Skeletal muscle satellite cell (primary cell): ENCODE results near the gene GNL3. TPM values are rescaled to one million over a fixed set of nuclear protein-coding genes. Genes with fewer than 3 reads are reported as not detected.
A peak's percentile ranks its signal among the peaks of the same experiment; 100 is the strongest.
"Not testable (repeated sequence)": the region's sequence is repeated elsewhere in the genome, so short reads cannot be mapped to it uniquely, and the experiment has no call there.

Experiments
- H3K27me3 ChIP-seq: 2 replicates; pipeline ENCODE4 v1.7.0; 2013; ENCODE audit warnings: low read length; ENCODE audit not compliant: control insufficient read depth, insufficient read depth
- H3K36me3 ChIP-seq: 2 replicates; pipeline ENCODE4 v1.7.0; 2013; ENCODE audit warnings: mild to moderate bottlenecking, control low read depth, low read length; ENCODE audit not compliant: insufficient read depth
- H3K4me1 ChIP-seq: 2 replicates; pipeline ENCODE4 v1.7.0; 2013; ENCODE audit warnings: low read length; ENCODE audit not compliant: control insufficient read depth, insufficient read depth
- H3K4me2 ChIP-seq: 2 replicates; pipeline ENCODE4 v1.7.0; 2013; ENCODE audit warnings: mild to moderate bottlenecking, low read length
- H3K4me3 ChIP-seq: 2 replicates; pipeline ENCODE4 v1.7.0; 2013; ENCODE audit warnings: low read length
- H3K9ac ChIP-seq: 2 replicates; pipeline ENCODE4 v1.7.0; 2013; ENCODE audit warnings: mild to moderate bottlenecking, low read depth, low read length, moderate library complexity
- H3K9me3 ChIP-seq: replicated peaks from 2 replicates; pipeline ENCODE4 v1.7.0; 2013; ENCODE audit warnings: mild to moderate bottlenecking, control low read depth, low read length
- small RNA-seq: library from RNA; depleted of rRNA; stranded (forward); fragments of <200 nt; gene quantifications from one replicate; pipeline ENCODE3, GENCODE V24; 2012

Gene GNL3

DNA sequence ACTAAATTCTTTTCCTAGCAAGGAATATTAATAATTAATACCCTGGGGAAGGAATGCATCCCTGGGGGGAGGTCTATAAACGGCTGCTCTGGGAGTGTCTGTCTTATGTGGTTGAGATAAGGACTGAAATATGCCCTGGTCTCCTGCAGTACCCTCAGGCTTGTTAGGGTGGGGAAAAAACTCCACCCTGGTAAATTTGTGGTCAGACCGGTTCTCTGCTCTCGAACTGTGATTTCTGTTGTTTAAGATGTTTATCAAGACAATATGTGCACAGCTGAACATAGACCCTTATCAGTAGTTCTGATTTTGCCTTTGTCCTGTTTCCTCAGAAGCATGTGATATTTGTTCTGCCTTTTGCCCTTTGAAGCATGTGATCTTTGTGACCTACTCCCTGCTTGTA lies 42.9 kb downstream of the GNL3 start:
- not testable (repeated sequence) for H3K4me2 ChIP-seq, H3K27me3 ChIP-seq, H3K4me1 ChIP-seq, H3K9ac ChIP-seq, H3K9me3 ChIP-seq, H3K4me3 ChIP-seq
- H3K36me3 ChIP-seq: peaks cover 21% of the 10 kb centered on the region

DNA sequence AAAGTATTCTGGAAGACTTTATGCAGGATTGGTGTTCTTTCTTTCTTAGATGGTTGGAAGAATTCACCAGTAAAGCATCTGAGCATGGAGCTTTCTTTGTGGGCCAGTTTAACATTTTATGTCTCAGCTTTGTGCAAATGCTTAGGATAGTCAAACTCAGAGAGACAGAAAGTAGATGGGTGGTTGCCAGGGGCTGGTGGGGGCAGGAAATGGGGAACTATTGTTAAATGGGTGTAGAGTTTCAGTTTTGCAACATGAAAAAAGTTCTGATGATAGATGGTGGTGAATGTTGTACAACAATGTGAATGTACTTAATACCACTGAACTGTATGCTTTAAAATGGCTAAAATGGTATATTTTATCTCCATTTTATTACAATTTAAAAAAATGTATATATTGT lies 44.8 kb downstream of the GNL3 start:
- Histone ChIP-seq H3K9me3 (no peaks in the 10 kb centered on the region), H3K4me1 (no peaks in the 10 kb centered on the region), H3K9ac (no peak overlapping the region), H3K4me2 (no peak overlapping the region), H3K27me3 (no peaks in the 10 kb centered on the region), H3K4me3 (no peak overlapping the region), H3K36me3 (peaks cover 27% of the 10 kb centered on the region)

GRCh38 chr3:52731590-52731989 lies 45.8 kb downstream of the GNL3 start:
- Histone ChIP-seq H3K4me1 (no peaks in the 10 kb centered on the region), H3K27me3 (no peaks in the 10 kb centered on the region), H3K9ac (no peak overlapping the region), H3K9me3 (no peaks in the 10 kb centered on the region), H3K4me3 (no peak overlapping the region), H3K4me2 (no peak overlapping the region), H3K36me3 (peaks cover 31% of the 10 kb centered on the region)

DNA sequence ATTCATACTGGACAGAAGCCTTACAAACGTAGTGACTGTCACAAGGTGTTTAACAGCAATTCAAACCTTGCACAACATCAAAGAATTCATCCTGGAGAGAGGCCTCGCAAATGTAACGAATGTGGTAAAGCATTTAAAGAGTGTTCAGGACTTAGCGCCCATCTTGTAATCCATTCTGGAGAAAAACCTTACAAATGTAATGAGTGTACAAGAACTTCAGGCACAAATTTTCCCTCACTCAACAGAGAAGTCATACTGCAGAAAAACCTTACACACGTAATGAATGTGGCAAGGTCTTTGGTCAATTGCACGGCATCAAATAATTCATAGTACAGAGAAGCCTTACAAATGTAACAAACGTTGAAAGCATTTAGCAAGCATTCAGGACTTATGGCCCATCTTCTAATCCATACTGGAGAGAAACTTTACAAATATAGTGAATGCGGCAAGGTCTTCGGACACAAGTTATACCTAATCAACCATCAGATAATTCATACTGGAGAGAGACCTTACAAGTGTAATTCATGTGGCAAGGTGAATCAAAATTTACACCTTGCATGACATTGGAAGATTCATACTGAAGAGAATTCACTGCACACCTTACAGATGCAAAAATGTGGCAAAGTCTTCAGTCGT lies 47.5 kb downstream of the GNL3 start:
- Histone ChIP-seq H3K36me3 (peaks cover 34% of the 10 kb centered on the region), H3K9me3 (no peaks in the 10 kb centered on the region), H3K9ac (no peak overlapping the region), H3K4me3 (no peak overlapping the region), H3K4me2 (no peak overlapping the region), H3K4me1 (no peaks in the 10 kb centered on the region), H3K27me3 (no peaks in the 10 kb centered on the region)

GRCh38 chr3:52739730-52740129 lies 53.9 kb downstream of the GNL3 start:
- no peak overlapping the region for H3K4me2 ChIP-seq
- no peaks in the 10 kb centered on the region for H3K4me1 ChIP-seq
- H3K36me3 ChIP-seq: peaks cover 44% of the 10 kb centered on the region
- no peaks in the 10 kb centered on the region for H3K27me3 ChIP-seq
- no peak overlapping the region for H3K4me3 ChIP-seq
- no peaks in the 10 kb centered on the region for H3K9me3 ChIP-seq
- H3K9ac ChIP-seq: no peak overlapping the region

DNA sequence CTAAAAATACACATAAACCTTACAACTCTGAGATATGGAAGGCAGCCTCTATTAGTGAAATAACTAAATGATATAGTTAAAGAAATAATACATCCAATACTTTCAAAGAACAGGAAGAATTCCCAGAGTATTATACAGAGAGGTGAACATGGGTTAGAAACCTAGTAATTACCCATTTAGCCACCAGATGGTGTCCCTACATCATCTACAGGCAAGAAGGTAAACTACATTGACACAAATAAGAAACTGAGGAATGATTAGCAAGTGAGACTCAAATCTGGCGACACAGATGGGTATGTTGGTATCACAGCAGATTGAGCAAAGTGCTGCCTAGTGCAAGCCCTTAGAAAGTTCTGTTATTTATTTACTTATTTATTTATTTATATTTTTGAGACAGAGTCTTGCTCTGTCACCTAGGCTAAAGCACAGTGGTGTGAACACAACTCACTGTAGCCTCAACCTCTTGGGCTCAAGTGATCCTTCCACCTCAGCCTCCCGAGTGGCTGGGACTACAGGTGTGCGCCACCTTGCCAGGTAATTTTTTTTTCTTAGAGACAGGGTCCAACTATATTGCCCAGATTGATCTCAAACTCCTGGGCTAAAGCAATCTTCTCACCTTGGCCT lies 56.7 kb downstream of the GNL3 start:
- Histone ChIP-seq H3K27me3 (no peaks in the 10 kb centered on the region), H3K4me1 (no peaks in the 10 kb centered on the region), H3K9ac (no peak overlapping the region), H3K4me2 (no peak overlapping the region), H3K36me3 (peaks cover 45% of the 10 kb centered on the region), H3K9me3 (no peaks in the 10 kb centered on the region), H3K4me3 (no peak overlapping the region)

GRCh38 chr3:52743152-52743551 lies 57.3 kb downstream of the GNL3 start:
- H3K36me3 ChIP-seq: peaks cover 45% of the 10 kb centered on the region
- no peak overlapping the region for H3K4me2 ChIP-seq
- no peaks in the 10 kb centered on the region for H3K4me1 ChIP-seq
- no peaks in the 10 kb centered on the region for H3K27me3 ChIP-seq
- H3K4me3 ChIP-seq: no peak overlapping the region
- H3K9me3 ChIP-seq: no peaks in the 10 kb centered on the region
- no peak overlapping the region for H3K9ac ChIP-seq

GRCh38 chr3:52743721-52744120 lies 57.9 kb downstream of the GNL3 start:
- H3K9me3 ChIP-seq: no peaks in the 10 kb centered on the region
- no peak overlapping the region for H3K9ac ChIP-seq
- H3K4me2 ChIP-seq: no peak overlapping the region
- H3K27me3 ChIP-seq: no peaks in the 10 kb centered on the region
- peaks cover 47% of the 10 kb centered on the region for H3K36me3 ChIP-seq
- H3K4me3 ChIP-seq: no peak overlapping the region
- H3K4me1 ChIP-seq: no peaks in the 10 kb centered on the region

Small RNA genes lying within 50 kb of the gene (small RNA-seq; reads per million reads assigned to genes)
- gene AC006254.2 (not detected), gene RF00569 (19,967 reads per million, percentile 100 among the genes with 10 or more reads in this experiment), gene RF01183 (not detected), gene SNORD19 (not detected), gene SNORD19B (not detected), gene SNORD69 (822 reads per million, percentile 99 among the genes with 10 or more reads in this experiment)
